Umbilical cord (tissue), 2 donors: ENCODE results near the gene WDSUB1. TPM values are rescaled to one million over a fixed set of nuclear protein-coding genes. Genes with fewer than 3 reads are reported as not detected.

ENCODE experiments used
- DNase-seq: peaks from one replicate; pipeline ENCODE4 v3.0.0-alpha.2; 2015; ENCODE audit warnings: low spot score
- total RNA-seq: library from RNA; depleted of rRNA; stranded (reverse); fragments of >200 nt; gene quantifications from one replicate; pipeline ENCODE4 v1.2.3, GENCODE V29; 2014; ENCODE audit warnings: low replicate concordance; ENCODE audit not compliant: insufficient read depth

The WDSUB1 gene
- total RNA-seq, 1 donor from 2014 or later: 3.9 TPM

DNA sequence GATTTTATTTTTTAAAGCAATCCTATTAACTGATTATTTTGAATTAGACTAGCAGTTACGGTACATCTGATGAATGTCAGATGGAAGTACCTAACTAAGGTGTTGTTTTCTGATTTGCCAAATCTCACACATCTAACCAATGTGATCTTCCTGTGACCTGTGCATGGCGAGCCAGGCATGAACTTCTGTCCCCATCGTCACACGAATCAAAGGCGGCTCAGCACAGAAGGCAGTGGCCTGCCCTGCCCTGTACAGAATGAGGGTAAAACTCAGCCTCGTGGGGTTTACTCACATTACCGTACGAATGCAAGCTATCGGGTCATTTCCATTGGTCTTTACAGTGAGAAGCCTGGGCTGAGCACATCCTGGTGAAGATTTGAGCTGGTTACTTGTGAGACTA, 87.3 kb downstream of the WDSUB1 start:
- DNase-seq: no peak

DNA sequence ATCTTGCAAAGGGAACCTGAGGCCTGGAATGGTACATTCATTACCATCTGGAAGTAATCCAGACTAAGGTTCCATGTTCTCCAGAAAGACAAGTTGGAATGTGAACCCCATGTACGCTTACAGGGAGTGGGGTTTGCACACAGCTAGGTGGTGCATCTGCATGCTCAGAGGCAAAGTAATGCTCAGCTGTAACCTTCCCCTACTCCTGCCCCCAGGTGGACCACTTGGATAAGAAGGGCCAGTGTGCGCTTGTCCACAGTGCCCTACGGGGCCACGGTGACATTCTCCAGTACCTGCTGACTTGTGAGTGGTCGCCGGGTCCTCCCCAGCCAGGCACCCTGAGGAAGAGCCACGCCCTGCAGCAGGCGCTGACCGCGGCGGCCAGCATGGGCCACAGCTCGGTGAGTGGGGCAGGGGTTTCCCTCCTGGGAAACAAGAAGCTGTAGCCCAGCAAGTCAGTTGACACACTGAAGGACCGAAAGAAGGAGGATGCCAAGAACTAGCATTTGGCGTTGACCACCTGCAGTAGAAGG, 90.0 kb downstream of the WDSUB1 start:
- DNase-seq: no peak

DNA sequence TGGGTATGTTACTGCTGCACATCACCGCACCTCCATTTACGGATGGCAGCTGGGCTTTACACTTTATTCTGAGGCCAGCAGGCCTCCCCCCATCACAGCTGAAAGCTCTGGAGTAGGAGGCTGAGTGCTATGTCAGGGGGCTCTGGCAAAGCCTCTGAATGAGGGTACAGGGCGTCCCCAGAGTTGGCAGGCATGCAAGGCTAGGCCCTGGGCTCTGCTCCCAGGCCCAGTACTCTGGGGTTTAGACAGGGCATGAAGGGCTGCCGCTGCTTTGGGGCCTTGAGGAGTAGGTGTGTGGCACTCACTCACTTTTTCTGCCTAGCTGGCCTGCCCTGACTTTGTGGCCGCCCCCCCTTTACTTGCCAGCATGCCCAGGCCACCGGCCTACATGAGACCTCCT, 90.8 kb downstream of the WDSUB1 start:
- no peak for DNase-seq

DNA sequence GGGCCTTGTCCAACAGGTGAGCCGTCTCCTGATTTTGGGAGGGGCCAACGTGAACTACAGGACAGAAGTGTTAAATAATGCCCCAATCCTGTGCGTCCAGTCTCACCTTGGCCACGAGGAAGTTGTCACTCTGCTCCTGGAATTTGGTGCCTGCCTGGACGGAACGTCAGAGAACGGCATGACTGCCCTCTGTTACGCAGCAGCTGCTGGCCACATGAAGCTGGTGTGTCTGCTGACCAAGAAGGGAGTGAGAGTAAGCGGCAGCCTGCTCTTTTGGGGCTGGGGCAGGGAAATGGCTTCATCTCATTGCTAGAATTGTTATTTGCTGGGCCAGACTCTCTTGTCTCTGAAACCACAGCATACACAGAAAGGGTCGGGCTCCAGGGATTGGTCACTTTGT, 92.3 kb downstream of the WDSUB1 start:
- DNase-seq: no peak

DNA sequence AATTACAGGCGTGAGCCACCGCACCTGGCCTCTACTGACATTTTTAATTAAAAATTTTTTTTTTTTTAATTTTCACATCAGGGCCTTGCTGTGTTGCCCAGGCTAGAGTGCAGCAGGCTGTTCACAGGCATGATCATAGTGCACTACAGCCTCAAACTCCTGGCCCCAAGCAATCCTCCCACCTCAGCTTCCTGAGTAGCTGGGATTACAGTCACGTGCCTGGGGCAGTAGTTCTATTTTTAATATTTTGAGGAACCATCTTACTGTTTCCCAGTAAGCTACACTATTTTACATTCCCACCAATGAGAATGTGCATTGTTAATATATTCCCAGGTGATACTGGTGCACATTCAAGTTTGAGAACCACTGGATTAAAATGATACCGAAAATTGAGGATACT, 92.7 kb downstream of the WDSUB1 start:
- no peak for DNase-seq

DNA sequence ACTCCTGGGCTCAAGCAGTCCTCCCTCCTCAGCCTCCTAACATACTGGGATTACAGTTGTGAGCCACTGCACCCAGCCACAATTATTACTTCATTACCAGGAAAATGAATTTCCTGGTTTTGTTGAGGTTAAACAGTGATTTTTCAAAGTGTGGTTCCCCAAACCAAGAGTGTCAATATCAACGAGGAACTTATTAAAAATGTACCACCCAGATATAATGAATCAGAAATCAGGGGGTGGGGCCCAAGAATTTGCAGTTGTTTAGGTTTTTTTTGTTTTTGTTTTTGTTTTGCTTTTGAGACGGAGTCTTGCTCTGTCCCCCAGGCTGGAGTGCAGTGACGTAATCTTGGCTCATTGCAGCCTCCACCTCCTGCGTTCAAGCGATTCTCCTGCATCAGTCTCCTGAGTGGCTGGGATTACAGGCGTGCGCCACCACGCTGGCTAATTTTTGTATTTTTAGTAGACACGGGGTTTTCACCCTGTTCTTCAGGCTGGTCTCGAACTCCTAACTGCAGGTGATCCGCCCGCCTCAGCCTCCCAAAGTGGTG, 94.1 kb downstream of the WDSUB1 start:
- DNase-seq: no peak

DNA sequence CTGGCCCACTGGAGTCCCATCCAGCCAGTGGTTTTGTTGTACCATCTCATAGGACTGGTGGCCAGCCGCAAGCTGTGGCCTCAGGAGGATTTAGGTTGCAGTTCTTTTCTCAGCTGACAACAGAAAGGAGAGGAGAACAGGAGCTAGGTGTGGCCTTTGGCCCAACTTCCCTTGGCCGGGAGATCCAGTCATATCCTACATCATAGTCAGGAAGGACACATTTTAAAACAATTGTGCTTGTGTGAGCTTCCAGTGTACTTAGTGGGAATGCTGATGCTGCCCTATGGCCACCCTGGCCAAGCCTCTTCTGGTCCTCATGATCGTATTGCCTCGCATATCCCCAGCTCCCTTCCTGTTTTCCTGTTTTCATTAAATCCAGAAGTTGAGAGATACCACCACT, 98.1 kb downstream of the WDSUB1 start:
- no peak for DNase-seq

DNA sequence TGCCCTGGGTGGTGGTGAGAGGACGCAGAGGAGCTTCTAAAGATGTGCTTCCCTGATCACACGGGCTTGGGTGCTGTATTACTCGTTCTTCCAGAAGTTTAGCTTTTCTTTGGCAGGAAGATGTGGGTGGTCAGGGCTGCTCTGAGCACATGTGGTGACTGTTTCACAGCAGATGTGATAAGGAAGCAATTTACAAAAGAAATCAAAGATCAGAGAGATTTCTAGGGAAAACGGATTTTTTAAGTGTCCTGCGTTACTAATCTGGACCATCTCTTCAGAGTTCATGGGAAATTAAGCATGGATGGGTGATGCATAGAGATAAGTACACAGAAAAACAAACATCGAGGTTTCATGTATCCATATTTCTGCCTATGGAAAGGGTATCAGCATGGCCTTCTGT, 99.4 kb downstream of the WDSUB1 start:
- DNase-seq: no peak

DNA sequence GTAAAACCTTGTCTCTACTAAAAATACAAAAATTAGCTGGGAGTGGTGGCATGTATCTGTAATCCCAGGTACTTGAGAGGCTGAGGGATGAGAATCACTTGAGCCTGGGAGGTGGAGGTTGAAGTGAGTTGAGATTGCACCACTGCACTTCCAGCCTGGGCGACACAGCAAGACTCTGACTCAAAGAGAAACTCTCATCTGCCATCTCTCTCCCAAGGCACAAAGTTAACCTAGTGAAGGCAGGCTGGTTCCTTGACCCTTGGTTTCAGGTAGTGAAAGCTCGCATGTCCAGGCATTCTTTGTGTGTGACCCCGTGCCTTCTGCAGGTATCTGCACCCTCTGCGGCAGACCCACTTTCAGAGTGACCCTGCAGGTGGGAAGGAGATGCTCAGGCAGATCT, 100.0 kb downstream of the WDSUB1 start:
- DNase-seq: no peak
